Heart left ventricle (tissue), 16 donors: ENCODE results near the gene TTC27. TPM values are rescaled to one million over a fixed set of nuclear protein-coding genes. Genes with fewer than 3 reads are reported as not detected.

Experiments
- ATAC-seq, 4 donors: fragments of 200-7000 bp; cut with Tn5 transposase; one replicate each; pipeline ENCODE4 v1.9.1; 2020 to 2022; ENCODE audit warnings: moderate library complexity in 4 of 4, mild to moderate bottlenecking in 3 of 4, moderate number of reproducible peaks in 1 of 4
- DNase-seq, 5 donors: peaks; one replicate each; pipeline ENCODE4 v3.0.0-alpha.2; 2020
- H3K27ac ChIP-seq, 12 donors: fragments of 200-600 bp; sonication (generic) in 4 of 12; one replicate each; pipeline versions ENCODE4 v1.5.0 to v1.8.0; 2016 to 2022; ENCODE audit warnings: mild to moderate bottlenecking in 2 of 12
- H3K27me3 ChIP-seq, 9 donors: fragments of 200-600 bp; sonication (generic) in 2 of 9; one replicate each; pipeline versions ENCODE4 v1.5.1 to v1.8.0; 2016 to 2022; ENCODE audit warnings: mild to moderate bottlenecking in 3 of 9
- H3K36me3 ChIP-seq, 9 donors: fragments of 200-600 bp; sonication (generic) in 2 of 9; one replicate each; pipeline versions ENCODE4 v1.5.0 to v1.8.0; 2018 to 2022; ENCODE audit warnings: mild to moderate bottlenecking in 2 of 9
- H3K4me1 ChIP-seq, 12 donors: fragments of 200-600 bp; sonication (generic) in 4 of 12; one replicate each; pipeline versions ENCODE4 v1.5.0 to v1.8.0; 2016 to 2022; ENCODE audit warnings: mild to moderate bottlenecking in 3 of 12
- H3K4me3 ChIP-seq, 12 donors: fragments of 200-600 bp; sonication (generic) in 4 of 12; one replicate each; pipeline versions ENCODE4 v1.5.0 to v1.8.0; 2017 to 2022; ENCODE audit warnings: mild to moderate bottlenecking in 9 of 12, moderate library complexity in 4 of 12
- H3K9me3 ChIP-seq, 12 donors: fragments of 200-600 bp; sonication (generic) in 4 of 12; one replicate each; pipeline versions ENCODE4 v1.5.0 to v1.8.0; 2016 to 2022; ENCODE audit warnings: mild to moderate bottlenecking in 1 of 12
- CTCF ChIP-seq, 12 donors: fragments of 200-600 bp; sonication (generic) in 4 of 12; IDR thresholded peaks; one replicate each; pipeline versions ENCODE4 v1.5.0 to v1.8.0; 2018 to 2022; ENCODE audit warnings: antibody characterized with exemption in 12 of 12, mild to moderate bottlenecking in 5 of 12
- POLR2A ChIP-seq, 2 donors: fragments of 450-650 bp; IDR thresholded peaks; one replicate each; pipeline ENCODE4 v1.6.1; 2017; ENCODE audit warnings: antibody characterized with exemption in 2 of 2, mild to moderate bottlenecking in 2 of 2, moderate library complexity in 2 of 2
- WGBS, 4 donors: extraction: QIAGEN DNeasy Blood & Tissue Kit in 2 of 4; methylation state at CpG; one replicate each; pipeline versions ENCODE4 v1.1.5 to v1.1.7; 2013 to 2018; 5-methylcytosine and 5-hydroxymethylcytosine counted together
- intact Hi-C, 10 donors: fragments of 100-400 bp; cut with DNase I; formaldehyde crosslinking; loops; one replicate each; pipeline versions ENCODE4 v1.11.1 to v1.14.2; 2022
- polyA plus RNA-seq, 2 donors: library from polyadenylated mRNA; stranded (reverse); fragments of 200-250 nt; gene quantifications; one replicate each; pipeline ENCODE4 v1.2.3, GENCODE V29; 2013
- total RNA-seq, 9 donors: library from RNA; depleted of rRNA in 2 of 9; stranded (reverse); fragments of >200 nt in 2 of 9; fragmentation: NEBNext Ultra II Directional in 3 of 9; extraction: Animal tissue kit (Norgen Biotek cat#: 25700) in 3 of 9; gene quantifications; one replicate each; pipeline versions ENCODE4 v1.1.0 to v1.2.4, GENCODE V29; 2016 to 2023
- donor health status: ischemic (EF 13 %, LVEDD 7.1; RV severe dilation, severe dysfunction).
- donor health status: healthy with polysubstance abuse.
- donor health status: DM: no; HTN: yes; CAD: no.
- donor health status: DM: no; HTN: no; CAD: no.
- donor health status: ischemic (EF 25% LVEDD 6.9; RV normal size, moderate dysfunction).
- donor health status: ischemic (EF 25% LVEDD 5.7; RV mildly dilated, moderate dysfunction).
- donor health status: healthy.
- donor health status: DM: yes; HTN: yes; CAD: no.
- donor health status: ischemic (EF 35%, LVEDD 5.7; RV mildly dilated, moderate dysfunction).
- donor health status: nonischemic (EF 11% LVEDD 7.7; RV severe dilation, severe dysfunction).
- donor health status: DM: yes; HTN: yes; CAD: no.
- donor health status: PGD.
- donor health status: ischemic (EF 29% LVEDD 5.4; RV normal size, mild dysfunction).
- donor health status: nonischemic (EF 23%, LVEDD 6.1; RV moderate dilation, normal function).

TTC27 gene
- total and polyA plus RNA-seq, 11 donors = 5.2 to 18.1 (median 11.0) TPM

- Histone ChIP-seq H3K4me1 (peaks cover 0 to 30% (median 0%) of the 10 kb centered on the region in 12 donors), H3K4me3 (no peak overlapping the region), H3K9me3 (no peaks in the 10 kb centered on the region), H3K27me3 (no peaks in the 10 kb centered on the region), H3K36me3 (peaks cover 0 to 2% (median 0%) of the 10 kb centered on the region in 9 donors), H3K27ac (peak overlapping the region in 9 of 12 donors; percentile 14 to 64 (median 45))
- intact Hi-C loops = no loop called here
- DNase-seq = no peak
- 53 to 72% (median 62%) methylated on average over 4 of the region's 4 CpGs for WGBS, 4 donors
- ATAC-seq = peak in 3 of 4 donors; percentile 61 to 71 (median 69)
- TF ChIP-seq CTCF (IDR thresholded peaks at IDR 0.05) (no peak), POLR2A (IDR thresholded peaks at IDR 0.05) (no peak)
These were observed 177.6 kb downstream of the TTC27 start for GRCh38 chr2:32805104-32806095.

- TF ChIP-seq POLR2A (IDR thresholded peaks at IDR 0.05) = no peak
- no peak overlapping the region for H3K4me3 ChIP-seq
- peaks cover 0 to 30% (median 0%) of the 10 kb centered on the region in 12 donors for H3K4me1 ChIP-seq
- H3K27ac ChIP-seq = no peak overlapping the region
- peaks cover 0 to 15% (median 0%) of the 10 kb centered on the region in 9 donors for H3K36me3 ChIP-seq
- no peak for DNase-seq
- intact Hi-C loops = no loop called here
- no peaks in the 10 kb centered on the region for H3K27me3 ChIP-seq
- 93 to 96% (median 94%) methylated on average over 1 of the region's 1 CpG for WGBS, 4 donors
- no peaks in the 10 kb centered on the region for H3K9me3 ChIP-seq
- no peak for ATAC-seq
These were observed 179.0 kb downstream of the TTC27 start for GRCh38 chr2:32806857-32807256.

GRCh38 chr2:32807662-32808061 is 179.8 kb downstream of the TTC27 start:
- intact Hi-C loops = no loop called here
- WGBS, 4 donors = 94 to 97% (median 94%) methylated on average over 5 of the region's 5 CpGs
- TF ChIP-seq POLR2A (IDR thresholded peaks at IDR 0.05) (no peak), CTCF (IDR thresholded peaks at IDR 0.05) (no peak)
- no peak for ATAC-seq
- H3K4me3 ChIP-seq = no peak overlapping the region
- H3K4me1 ChIP-seq = peaks cover 0 to 24% (median 0%) of the 10 kb centered on the region in 12 donors
- no peak for DNase-seq
- H3K9me3 ChIP-seq = no peaks in the 10 kb centered on the region
- H3K27ac ChIP-seq = no peak overlapping the region
- peaks cover 0 to 22% (median 0%) of the 10 kb centered on the region in 9 donors for H3K36me3 ChIP-seq
- H3K27me3 ChIP-seq = no peaks in the 10 kb centered on the region

GRCh38 chr2:32810909-32811495 is 183.2 kb downstream of the TTC27 start:
- no peak overlapping the region for H3K27ac ChIP-seq
- intact Hi-C loops = no loop called here
- H3K4me1 ChIP-seq = peaks cover 0 to 7% (median 0%) of the 10 kb centered on the region in 12 donors
- H3K36me3 ChIP-seq = peaks cover 0 to 28% (median 0%) of the 10 kb centered on the region in 9 donors
- no peak for TF ChIP-seq CTCF (IDR thresholded peaks at IDR 0.05)
- TF ChIP-seq POLR2A (IDR thresholded peaks at IDR 0.05) = no peak
- DNase-seq = no peak
- no peak overlapping the region for H3K4me3 ChIP-seq
- 71 to 96% (median 90%) methylated on average over 4 of the region's 4 CpGs for WGBS, 4 donors
- no peaks in the 10 kb centered on the region for H3K27me3 ChIP-seq
- no peak for ATAC-seq
- no peaks in the 10 kb centered on the region for H3K9me3 ChIP-seq
